ENCODE measurements around the gene THOP1.

The THOP1 gene

GRCh38 chr19:2856457-2857050 is 71.3 kb downstream of the THOP1 start:
- no peak for DNase-seq

GRCh38 chr19:2858864-2859263 is 73.6 kb downstream of the THOP1 start:
- no peak for DNase-seq

DNA sequence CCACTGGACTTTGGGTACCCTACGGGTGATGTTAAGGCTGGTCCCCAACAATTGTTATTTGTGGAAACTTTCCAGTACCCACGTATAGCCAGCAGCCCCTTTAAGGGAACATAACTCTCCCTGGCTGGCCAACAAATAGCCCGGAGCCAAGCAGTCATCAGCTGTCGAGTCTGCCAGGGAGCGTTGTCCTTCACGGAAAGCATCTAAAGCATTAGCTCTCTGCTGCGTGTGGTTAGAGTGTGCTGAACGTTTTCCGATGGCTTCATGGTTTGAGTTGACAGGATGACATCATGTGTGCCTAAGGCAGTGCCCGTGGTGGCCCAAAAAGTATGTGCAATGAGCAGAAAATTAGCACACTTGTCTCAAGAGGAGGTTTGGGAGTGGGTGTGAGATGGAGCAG is 78.5 kb downstream of the THOP1 start:
- DNase-seq: no peak
